Breast epithelium (tissue), 4 donors: ENCODE measurements around the gene CYP3A4. TPM values are rescaled to one million over a fixed set of nuclear protein-coding genes. Genes with fewer than 3 reads are reported as not detected.
"Not testable (repeated sequence)": the region's sequence is repeated elsewhere in the genome, so short reads cannot be mapped to it uniquely, and the experiment has no call there.

Experiments used
- DNase-seq, 2 donors: peaks; one replicate each; pipeline ENCODE4 v3.0.0-alpha.2; 2019; ENCODE audit warnings: low spot score in 2 of 2
- H3K27ac ChIP-seq, 2 donors: fragments of 200-600 bp; sonication (generic) in 1 of 2; one replicate each; pipeline ENCODE4 v1.5.1; 2016 to 2019; ENCODE audit warnings: mild to moderate bottlenecking in 1 of 2
- H3K27me3 ChIP-seq, 2 donors: fragments of 200-600 bp; sonication (generic) in 1 of 2; one replicate each; pipeline versions ENCODE4 v1.5.1 to v1.6.0; 2017 to 2019; ENCODE audit warnings: control low read depth in 1 of 2, mild to moderate bottlenecking in 1 of 2
- H3K36me3 ChIP-seq: fragments of 200-600 bp; one replicate; pipeline ENCODE4 v1.5.1; 2019
- H3K4me1 ChIP-seq, 2 donors: fragments of 200-600 bp; sonication (generic); one replicate each; pipeline ENCODE4 v1.5.1; 2016 to 2019; ENCODE audit warnings: control low read depth in 1 of 2
- H3K4me3 ChIP-seq, 3 donors: fragments of 200-600 bp; sonication (generic); 1 replicate in 2 of 3; 2 replicates in 1 of 3; pipeline ENCODE4 v1.5.1; 2016 to 2019; ENCODE audit warnings: mild to moderate bottlenecking in 3 of 3, moderate library complexity in 2 of 3
- H3K9me3 ChIP-seq, 2 donors: fragments of 200-600 bp; sonication (generic) in 1 of 2; one replicate each; pipeline ENCODE4 v1.5.1; 2016 to 2019; ENCODE audit warnings: control low read depth in 1 of 2
- POLR2A ChIP-seq: fragments of 450-650 bp; IDR thresholded peaks from one replicate; pipeline ENCODE4 v1.6.1; 2016; ENCODE audit warnings: antibody characterized with exemption, mild to moderate bottlenecking, moderate library complexity
- POLR2AphosphoS5 ChIP-seq, 3 donors: sonication (generic); formaldehyde crosslinking; IDR thresholded peaks; one replicate each; pipeline ENCODE4 v1.6.1; 2017; ENCODE audit warnings: antibody characterized with exemption in 3 of 3
- intact Hi-C: fragments of 100-400 bp; cut with DNase I; formaldehyde crosslinking; loops from one replicate; pipeline ENCODE4 v1.15.1; 2023; ENCODE audit warnings: low total_unique reads
- total RNA-seq, 3 donors: library from RNA; depleted of rRNA; stranded (reverse); fragments of >200 nt; gene quantifications; one replicate each; pipeline ENCODE4 v1.1.0, GENCODE V29; 2016
- TF ChIP-seq, protein P1 (sequence below), 3 donors: fragments of 450-650 bp; IDR thresholded peaks; one replicate each; pipeline ENCODE4 v1.5.1; 2016 to 2017; ENCODE audit warnings: antibody characterized with exemption in 3 of 3, mild to moderate bottlenecking in 3 of 3, moderate library complexity in 3 of 3

Gene CYP3A4
- total RNA-seq, 3 donors from 2014 or later, result 0.33 to 0.64 (median 0.59) TPM

DNA sequence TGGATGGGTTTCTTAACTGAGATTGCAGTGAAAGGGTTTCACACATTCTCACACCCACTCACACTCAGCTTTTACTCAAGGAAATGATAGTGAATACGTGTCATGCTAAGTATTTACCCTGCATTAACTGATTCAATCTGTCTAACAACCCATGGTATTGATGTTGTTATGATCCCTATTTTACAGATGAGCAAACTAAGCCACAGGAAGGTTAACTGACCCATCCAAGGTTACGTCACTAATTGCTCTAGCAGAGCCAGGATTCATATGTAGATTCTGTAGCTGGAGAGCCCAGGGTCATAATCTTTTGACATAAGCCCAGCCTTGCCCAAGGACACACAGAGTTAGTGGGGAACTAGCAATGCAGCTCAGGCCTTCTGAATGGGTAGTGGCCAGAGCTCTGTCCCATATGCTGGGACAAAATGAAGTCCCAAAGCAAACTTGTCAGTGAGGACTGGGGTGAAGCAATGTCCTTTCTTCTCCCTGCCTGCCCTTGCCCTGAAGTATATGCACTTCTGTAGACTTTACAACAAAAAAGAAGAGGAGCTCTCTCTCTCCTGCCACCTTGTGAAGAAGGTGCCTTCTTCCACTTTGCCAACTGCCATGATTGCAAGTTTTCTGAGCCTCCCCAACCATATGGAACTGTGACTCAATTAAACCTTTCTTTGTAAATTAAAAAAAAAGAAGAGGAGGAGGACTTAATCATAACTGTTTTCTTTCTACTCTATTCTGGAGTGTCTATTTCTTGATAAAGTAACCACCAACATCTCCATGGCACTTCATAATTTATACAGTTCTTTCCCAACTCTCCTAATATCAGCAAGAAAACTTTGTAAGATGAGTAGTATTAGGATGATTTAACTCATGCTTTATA, 44.0 kb downstream of the CYP3A4 start:
- intact Hi-C loops, result no loop called here

DNA sequence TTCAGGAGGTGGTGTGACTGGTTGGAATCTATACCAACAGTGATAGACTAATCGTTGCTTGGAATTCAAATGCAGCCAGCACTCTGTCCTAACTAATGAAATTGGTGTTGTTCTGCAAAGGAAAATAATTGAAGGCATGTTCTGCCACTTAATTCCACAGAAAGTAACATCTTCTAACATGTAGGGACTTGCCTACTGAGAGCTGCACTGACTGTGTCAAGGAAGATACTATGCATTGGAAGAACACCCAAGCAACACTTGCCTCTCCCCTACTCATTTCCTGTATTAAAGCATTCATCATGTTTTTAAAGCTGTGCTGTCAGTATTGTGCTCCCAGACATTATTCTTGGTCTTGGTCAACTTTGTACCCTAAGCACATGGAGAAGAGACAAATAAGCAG, 46.3 kb downstream of the CYP3A4 start:
- Histone ChIP-seq H3K4me3 (no peak overlapping the region), H3K4me1 (no peaks in the 10 kb centered on the region), H3K9me3 (no peaks in the 10 kb centered on the region), H3K36me3 (no peaks in the 10 kb centered on the region), H3K27me3 (no peaks in the 10 kb centered on the region), H3K27ac (peak overlapping the region in 1 of 2 donors; percentile 3)
- intact Hi-C loops, result no loop called here
- TF ChIP-seq, protein P1, sequence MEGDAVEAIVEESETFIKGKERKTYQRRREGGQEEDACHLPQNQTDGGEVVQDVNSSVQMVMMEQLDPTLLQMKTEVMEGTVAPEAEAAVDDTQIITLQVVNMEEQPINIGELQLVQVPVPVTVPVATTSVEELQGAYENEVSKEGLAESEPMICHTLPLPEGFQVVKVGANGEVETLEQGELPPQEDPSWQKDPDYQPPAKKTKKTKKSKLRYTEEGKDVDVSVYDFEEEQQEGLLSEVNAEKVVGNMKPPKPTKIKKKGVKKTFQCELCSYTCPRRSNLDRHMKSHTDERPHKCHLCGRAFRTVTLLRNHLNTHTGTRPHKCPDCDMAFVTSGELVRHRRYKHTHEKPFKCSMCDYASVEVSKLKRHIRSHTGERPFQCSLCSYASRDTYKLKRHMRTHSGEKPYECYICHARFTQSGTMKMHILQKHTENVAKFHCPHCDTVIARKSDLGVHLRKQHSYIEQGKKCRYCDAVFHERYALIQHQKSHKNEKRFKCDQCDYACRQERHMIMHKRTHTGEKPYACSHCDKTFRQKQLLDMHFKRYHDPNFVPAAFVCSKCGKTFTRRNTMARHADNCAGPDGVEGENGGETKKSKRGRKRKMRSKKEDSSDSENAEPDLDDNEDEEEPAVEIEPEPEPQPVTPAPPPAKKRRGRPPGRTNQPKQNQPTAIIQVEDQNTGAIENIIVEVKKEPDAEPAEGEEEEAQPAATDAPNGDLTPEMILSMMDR (IDR thresholded peaks at IDR 0.05), result no peak
- no peak for TF ChIP-seq POLR2AphosphoS5 (IDR thresholded peaks at IDR 0.05)
- no peak for TF ChIP-seq POLR2A
- DNase-seq, result no peak

More for the DNA sequence above, 44.0 kb downstream of the CYP3A4 start:
- H3K4me1 ChIP-seq, result no peaks in the 10 kb centered on the region
- no peaks in the 10 kb centered on the region for H3K36me3 ChIP-seq
- H3K27me3 ChIP-seq, result no peaks in the 10 kb centered on the region
- no peaks in the 10 kb centered on the region for H3K9me3 ChIP-seq
- TF ChIP-seq, protein P1 (IDR thresholded peaks at IDR 0.05), result no peak
- TF ChIP-seq POLR2A, result no peak
- TF ChIP-seq POLR2AphosphoS5 (IDR thresholded peaks at IDR 0.05), result no peak
- no peak for DNase-seq
- no peak overlapping the region for H3K4me3 ChIP-seq
- no peak overlapping the region for H3K27ac ChIP-seq

DNA sequence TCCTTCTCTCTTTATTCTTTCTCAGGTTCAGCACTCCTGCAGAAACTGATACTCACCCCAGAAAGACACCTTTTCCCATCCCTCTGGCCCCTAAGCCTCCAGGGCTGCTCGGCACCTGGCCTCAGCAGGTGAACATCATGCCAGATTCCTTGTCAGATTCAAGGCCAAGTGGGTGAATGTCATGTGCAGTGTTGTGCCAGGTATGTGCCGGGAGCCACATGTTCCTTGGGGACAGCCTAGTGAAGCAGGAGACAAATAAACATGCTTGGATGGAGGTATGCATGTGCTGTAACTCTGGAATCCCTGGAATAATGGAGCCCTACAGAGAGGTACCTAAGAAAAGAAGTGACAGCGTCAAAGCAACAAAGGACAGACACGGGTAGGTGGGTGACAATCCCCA, 47.3 kb downstream of the CYP3A4 start:
- intact Hi-C loops, H3K27me3 ChIP-seq: not testable (repeated sequence)

DNA sequence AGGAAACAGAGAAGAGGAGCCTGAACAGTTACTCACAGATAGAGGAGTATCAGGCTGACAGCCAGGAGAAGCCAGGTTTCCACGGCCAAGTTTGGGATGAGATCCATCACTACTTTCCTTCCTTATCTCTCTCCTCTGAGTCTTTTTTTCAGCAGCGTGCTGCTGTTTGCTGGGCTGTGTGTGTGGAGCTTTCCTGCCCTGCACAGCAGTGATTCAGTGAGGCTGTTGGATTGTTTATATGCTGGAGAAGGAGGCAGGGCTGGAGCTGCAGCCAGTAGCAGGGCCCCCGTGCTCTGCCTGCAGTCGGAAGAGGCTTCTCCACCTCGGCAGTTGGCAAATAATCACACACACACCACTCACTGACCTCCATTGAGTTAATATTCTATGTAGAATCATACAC, 49.0 kb downstream of the CYP3A4 start, which contains the start of gene CYP3A7:
CYP3A7 (minus strand) TSS at position 210 of the 400 bp plus-strand sequence; CDS start at position 107, 103 bp downstream.
- DNase-seq, result no peak
- Histone ChIP-seq H3K27me3 (no peaks in the 10 kb centered on the region), H3K27ac (no peak within 1 kb of the TSS), H3K36me3 (no peaks in the 10 kb centered on the region), H3K9me3 (no peaks in the 10 kb centered on the region), H3K4me3 (no peak within 1 kb of the TSS), H3K4me1 (no peaks in the 10 kb centered on the region)
- TF ChIP-seq, protein P1 (IDR thresholded peaks at IDR 0.05), result no peak
- no peak for TF ChIP-seq POLR2AphosphoS5 (IDR thresholded peaks at IDR 0.05)
- no peak for TF ChIP-seq POLR2A
- intact Hi-C loops, result no loop called here

More for the DNA sequence above, 47.3 kb downstream of the CYP3A4 start:
- H3K9me3 ChIP-seq, H3K4me3 ChIP-seq, H3K4me1 ChIP-seq, H3K36me3 ChIP-seq: not testable (repeated sequence)
- peak in 1 of 2 donors; percentile 48 for DNase-seq
- H3K27ac ChIP-seq, result peak overlapping the region in 1 of 2 donors; percentile 34

DNA sequence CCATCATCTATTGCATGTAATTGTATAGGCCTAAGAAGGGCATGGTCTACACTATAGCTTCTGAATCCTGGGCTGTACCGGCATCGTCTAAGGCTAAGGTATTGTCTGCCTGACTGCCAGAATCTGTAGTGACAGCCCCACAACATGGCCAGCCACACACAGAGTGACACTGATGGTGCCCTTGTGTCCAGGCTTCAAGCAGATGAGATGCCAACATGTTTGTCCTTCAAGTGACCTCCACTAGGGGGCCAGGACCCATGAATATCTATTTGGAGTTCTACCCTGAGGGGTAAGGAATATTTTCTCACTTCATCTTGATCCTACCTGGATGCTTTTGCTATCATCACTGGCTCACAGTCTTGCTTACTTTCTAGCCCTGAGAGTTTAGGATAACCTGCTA, 50.5 kb downstream of the CYP3A4 start:
- TF ChIP-seq POLR2A (no peak), POLR2AphosphoS5 (IDR thresholded peaks at IDR 0.05) (no peak)
- TF ChIP-seq, protein P1 (IDR thresholded peaks at IDR 0.05), result no peak
- intact Hi-C loops, result no loop called here
- no peak for DNase-seq
- Histone ChIP-seq H3K27me3 (no peaks in the 10 kb centered on the region), H3K36me3 (no peaks in the 10 kb centered on the region), H3K9me3 (no peaks in the 10 kb centered on the region), H3K4me1 (peaks cover 0 to 2% of the 10 kb centered on the region in 2 donors), H3K4me3 (no peak overlapping the region), H3K27ac (no peak overlapping the region)
